ENCODE data around the gene CHRDL1.
"Not testable (repeated sequence)": the region's sequence is repeated elsewhere in the genome, so short reads cannot be mapped to it uniquely, and the experiment has no call there.

CHRDL1 gene

GRCh38 chrX:110795645-110796406 is at the start of gene CHRDL1:
Gene CHRDL1, minus strand, starts transcription at chrX:110795817. Its CDS starts 3,636 bp downstream, at chrX:110792181.
- no peak for DNase-seq (ENCODE audit: low read depth)

GRCh38 chrX:110836982-110837381 is 41.4 kb upstream of the CHRDL1 start:
- DNase-seq (ENCODE audit: low read depth): no peak

GRCh38 chrX:110836451-110836850 is 40.8 kb upstream of the CHRDL1 start:
- DNase-seq (ENCODE audit: low read depth): no peak

GRCh38 chrX:110836001-110836400 is 40.4 kb upstream of the CHRDL1 start:
- no peak for DNase-seq (ENCODE audit: low read depth)

- DNase-seq (ENCODE audit: low read depth): no peak
These were observed 30.4 kb upstream of the CHRDL1 start for GRCh38 chrX:110825972-110826371.

- not testable (repeated sequence) for DNase-seq (ENCODE audit: low read depth)
These were observed 20.9 kb upstream of the CHRDL1 start for GRCh38 chrX:110816543-110816942.

GRCh38 chrX:110806145-110806544 is 10.5 kb upstream of the CHRDL1 start:
- no peak for DNase-seq (ENCODE audit: low read depth)

GRCh38 chrX:110805303-110805702 is 9.7 kb upstream of the CHRDL1 start:
- no peak for DNase-seq (ENCODE audit: low read depth)

GRCh38 chrX:110804446-110804845 is 8.8 kb upstream of the CHRDL1 start:
- DNase-seq (ENCODE audit: low read depth): no peak

- no peak for DNase-seq (ENCODE audit: low read depth)
These were observed 7.9 kb upstream of the CHRDL1 start for GRCh38 chrX:110803506-110803905.

- DNase-seq (ENCODE audit: low read depth): no peak
These were observed 735 bp upstream of the CHRDL1 start for GRCh38 chrX:110796407-110796697.

GRCh38 chrX:110794601-110795000 is 1.0 kb downstream of the CHRDL1 start:
- DNase-seq (ENCODE audit: low read depth): no peak

- DNase-seq (ENCODE audit: low read depth): no peak
These were observed 4.5 kb downstream of the CHRDL1 start for GRCh38 chrX:110791071-110791470.

- DNase-seq (ENCODE audit: low read depth): no peak
These were observed 9.1 kb downstream of the CHRDL1 start for GRCh38 chrX:110786486-110786885.

- no peak for DNase-seq (ENCODE audit: low read depth)
These were observed 35.8 kb downstream of the CHRDL1 start for GRCh38 chrX:110759785-110760184.

- no peak for DNase-seq (ENCODE audit: low read depth)
These were observed 36.7 kb downstream of the CHRDL1 start for GRCh38 chrX:110758781-110759422.

GRCh38 chrX:110755611-110756010 is 40.0 kb downstream of the CHRDL1 start:
- no peak for DNase-seq (ENCODE audit: low read depth)

GRCh38 chrX:110755061-110755460 is 40.6 kb downstream of the CHRDL1 start:
- DNase-seq (ENCODE audit: low read depth): no peak

GRCh38 chrX:110750526-110751189 is 45.0 kb downstream of the CHRDL1 start:
- no peak for DNase-seq (ENCODE audit: low read depth)

- DNase-seq (ENCODE audit: low read depth): no peak
These were observed 47.3 kb downstream of the CHRDL1 start for GRCh38 chrX:110748256-110748806.

- no peak for DNase-seq (ENCODE audit: low read depth)
These were observed 49.6 kb downstream of the CHRDL1 start for GRCh38 chrX:110746014-110746413.

- no peak for DNase-seq (ENCODE audit: low read depth)
These were observed 50.3 kb downstream of the CHRDL1 start for GRCh38 chrX:110745288-110745687.

All from T-helper 22 cell (primary cell).